ENCODE data around the gene NPM3.

- TF ChIP-seq CTCF (IDR thresholded peaks at IDR 0.05; ENCODE audit: low read length) = no peak
- no peak for TF ChIP-seq EZH2phosphoT487 (IDR thresholded peaks at IDR 0.05; ENCODE audit: low read length)
- no peak for TF ChIP-seq EZH2 (optimal IDR thresholded peaks at IDR 0.05; ENCODE audit: low read depth, low read length)
These were observed 14.5 kb downstream of the NPM3 start for GRCh38 chr10:101768791-101769170.
